Thyroid gland (tissue), 4 donors: ENCODE measurements around the gene GPR151. TPM values are rescaled to one million over a fixed set of nuclear protein-coding genes. Genes with fewer than 3 reads are reported as not detected.

ENCODE experiments used
- DNase-seq, 2 donors: peaks; one replicate each; pipeline ENCODE4 v3.0.0-alpha.2; 2019
- H3K27ac ChIP-seq, 3 donors: fragments of 200-600 bp; sonication (generic); 1 replicate in 2 of 3; 2 replicates in 1 of 3; pipeline ENCODE4 v1.5.1; 2016 to 2019; ENCODE audit warnings: mild to moderate bottlenecking in 1 of 3, moderate library complexity in 1 of 3
- H3K27me3 ChIP-seq: fragments of 200-600 bp; sonication (generic); one replicate; pipeline ENCODE4 v1.5.1; 2019
- H3K36me3 ChIP-seq, 2 donors: fragments of 200-600 bp; sonication (generic); one replicate each; pipeline ENCODE4 v1.5.1; 2016 to 2019
- H3K4me1 ChIP-seq, 2 donors: fragments of 200-600 bp; sonication (generic); one replicate each; pipeline ENCODE4 v1.5.1; 2017 to 2019
- H3K4me3 ChIP-seq, 3 donors: fragments of 200-600 bp; sonication (generic); replicated peaks in 1 of 3; 1 replicate in 2 of 3; 2 replicates in 1 of 3; pipeline ENCODE4 v1.5.1; 2016; ENCODE audit warnings: mild to moderate bottlenecking in 1 of 3
- H3K9me3 ChIP-seq: fragments of 200-600 bp; sonication (generic); one replicate; pipeline ENCODE4 v1.5.1; 2017
- POLR2A ChIP-seq, 2 donors: fragments of 450-650 bp; IDR thresholded peaks; one replicate each; pipeline ENCODE4 v1.6.1; 2017; ENCODE audit warnings: antibody characterized with exemption in 2 of 2, mild to moderate bottlenecking in 2 of 2, moderate library complexity in 1 of 2
- WGBS, 2 donors: methylation state at CpG; one replicate each; pipeline ENCODE4 v1.1.5; 2017; 5-methylcytosine and 5-hydroxymethylcytosine counted together
- intact Hi-C: fragments of 100-400 bp; cut with DNase I; formaldehyde crosslinking; loops from one replicate; pipeline ENCODE4 v1.15.1; 2023
- total RNA-seq, 4 donors: library from RNA; depleted of rRNA; stranded (reverse); fragments of >200 nt; gene quantifications; one replicate each; pipeline ENCODE4 v1.2.3, GENCODE V29; 2016
- TF ChIP-seq, protein P1 (sequence below), 6 experiments: fragments of 200-600 bp in 3 of 6; fragments of 450-650 bp in 3 of 6; sonication (generic) in 3 of 6; IDR thresholded peaks; one replicate each; pipeline ENCODE4 v1.5.1; 2016 to 2019; ENCODE audit warnings: antibody characterized with exemption in 6 of 6, mild to moderate bottlenecking in 2 of 6, inconsistent platforms in 1 of 6, moderate library complexity in 1 of 6

GPR151 gene
- total RNA-seq, 4 donors from 2014 or later = not detected

DNA sequence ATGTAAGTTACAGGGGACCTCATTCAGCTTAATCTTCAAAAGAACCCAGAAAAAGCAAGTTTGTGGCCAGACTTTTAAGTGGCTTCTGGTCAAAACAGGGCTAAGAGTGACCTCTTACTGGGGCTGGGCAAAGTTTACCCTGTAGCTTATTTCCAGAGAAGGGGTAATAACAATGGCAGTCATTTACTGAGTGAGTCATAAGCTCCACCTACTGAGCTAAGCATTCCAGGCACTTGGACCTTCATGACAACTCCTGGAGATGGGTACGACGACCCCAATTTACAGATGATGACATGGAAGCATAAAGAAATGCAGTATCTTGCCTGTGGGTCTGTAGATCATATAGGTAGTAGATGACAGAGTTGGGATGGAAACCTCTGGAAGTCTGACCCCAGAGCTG, 4.7 kb upstream of the GPR151 start:
- intact Hi-C loops = no loop called here
- TF ChIP-seq, protein P1, sequence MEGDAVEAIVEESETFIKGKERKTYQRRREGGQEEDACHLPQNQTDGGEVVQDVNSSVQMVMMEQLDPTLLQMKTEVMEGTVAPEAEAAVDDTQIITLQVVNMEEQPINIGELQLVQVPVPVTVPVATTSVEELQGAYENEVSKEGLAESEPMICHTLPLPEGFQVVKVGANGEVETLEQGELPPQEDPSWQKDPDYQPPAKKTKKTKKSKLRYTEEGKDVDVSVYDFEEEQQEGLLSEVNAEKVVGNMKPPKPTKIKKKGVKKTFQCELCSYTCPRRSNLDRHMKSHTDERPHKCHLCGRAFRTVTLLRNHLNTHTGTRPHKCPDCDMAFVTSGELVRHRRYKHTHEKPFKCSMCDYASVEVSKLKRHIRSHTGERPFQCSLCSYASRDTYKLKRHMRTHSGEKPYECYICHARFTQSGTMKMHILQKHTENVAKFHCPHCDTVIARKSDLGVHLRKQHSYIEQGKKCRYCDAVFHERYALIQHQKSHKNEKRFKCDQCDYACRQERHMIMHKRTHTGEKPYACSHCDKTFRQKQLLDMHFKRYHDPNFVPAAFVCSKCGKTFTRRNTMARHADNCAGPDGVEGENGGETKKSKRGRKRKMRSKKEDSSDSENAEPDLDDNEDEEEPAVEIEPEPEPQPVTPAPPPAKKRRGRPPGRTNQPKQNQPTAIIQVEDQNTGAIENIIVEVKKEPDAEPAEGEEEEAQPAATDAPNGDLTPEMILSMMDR (IDR thresholded peaks at IDR 0.05) = no peak
- no peak for TF ChIP-seq POLR2A (IDR thresholded peaks at IDR 0.05)
- no peaks in the 10 kb centered on the region for H3K27me3 ChIP-seq
- H3K4me3 ChIP-seq = no peak overlapping the region
- no peak for DNase-seq
- H3K27ac ChIP-seq = no peak overlapping the region
- no peaks in the 10 kb centered on the region for H3K9me3 ChIP-seq
- H3K4me1 ChIP-seq = no peaks in the 10 kb centered on the region
- 77 to 78% methylated on average over 2 of the region's 2 CpGs for WGBS, 2 donors
- H3K36me3 ChIP-seq = no peaks in the 10 kb centered on the region

- intact Hi-C loops = no loop called here
- Histone ChIP-seq H3K27ac (no peak overlapping the region), H3K9me3 (no peaks in the 10 kb centered on the region), H3K36me3 (no peaks in the 10 kb centered on the region), H3K27me3 (no peaks in the 10 kb centered on the region), H3K4me3 (no peak overlapping the region), H3K4me1 (no peaks in the 10 kb centered on the region)
- WGBS, 2 donors = 78 to 82% methylated on average over 2 of the region's 2 CpGs
- no peak for DNase-seq
- TF ChIP-seq, protein P1 (IDR thresholded peaks at IDR 0.05) = no peak
- TF ChIP-seq POLR2A (IDR thresholded peaks at IDR 0.05) = no peak
Observed at GRCh38 chr5:146519554-146519953, 3.6 kb upstream of the GPR151 start.

- Histone ChIP-seq H3K4me1 (no peaks in the 10 kb centered on the region), H3K36me3 (peaks cover 6 to 7% of the 10 kb centered on the region in 2 donors), H3K9me3 (no peaks in the 10 kb centered on the region), H3K27me3 (no peaks in the 10 kb centered on the region), H3K27ac (no peak overlapping the region), H3K4me3 (no peak overlapping the region)
- WGBS, 2 donors = 72 to 80% methylated on average over 10 of the region's 10 CpGs
- intact Hi-C loops = no loop called here
- no peak for DNase-seq
- no peak for TF ChIP-seq POLR2A (IDR thresholded peaks at IDR 0.05)
- TF ChIP-seq, protein P1 (IDR thresholded peaks at IDR 0.05) = no peak
Observed at GRCh38 chr5:146515473-146516150, 378 bp downstream of the GPR151 start.

- Histone ChIP-seq H3K27ac (no peak overlapping the region), H3K4me3 (no peak overlapping the region), H3K4me1 (no peaks in the 10 kb centered on the region), H3K27me3 (no peaks in the 10 kb centered on the region), H3K36me3 (peaks cover 16% of the 10 kb centered on the region in 2 donors), H3K9me3 (no peaks in the 10 kb centered on the region)
- no peak for DNase-seq
- TF ChIP-seq POLR2A (IDR thresholded peaks at IDR 0.05) = no peak
- TF ChIP-seq, protein P1 (IDR thresholded peaks at IDR 0.05) = no peak
- 80 to 89% methylated on average over 1 of the region's 1 CpG for WGBS, 2 donors
- intact Hi-C loops = no loop called here
Observed at GRCh38 chr5:146514575-146514974, 1.4 kb downstream of the GPR151 start.

DNA sequence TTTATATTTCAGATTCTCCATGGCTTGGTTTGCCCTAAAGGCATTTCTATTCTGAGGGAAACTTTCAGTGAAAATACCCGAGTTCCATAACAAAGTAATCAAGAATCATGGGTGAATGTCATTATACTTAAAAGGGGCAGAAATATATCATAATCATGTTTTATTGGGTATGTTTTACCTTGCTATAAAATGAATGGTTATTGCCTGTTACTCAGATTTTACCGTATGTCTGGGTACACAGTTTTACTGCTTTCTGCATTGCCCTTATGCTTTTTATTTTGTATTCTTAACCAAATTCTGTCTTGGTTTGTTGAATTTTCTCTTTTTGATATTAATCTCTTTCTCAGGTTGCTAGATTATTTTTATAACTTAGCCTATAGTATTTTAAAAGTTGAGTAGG, 2.5 kb downstream of the GPR151 start:
- Histone ChIP-seq H3K36me3 (peaks cover 19 to 25% of the 10 kb centered on the region in 2 donors), H3K4me1 (no peaks in the 10 kb centered on the region), H3K9me3 (no peaks in the 10 kb centered on the region), H3K27ac (no peak overlapping the region), H3K4me3 (no peak overlapping the region), H3K27me3 (no peaks in the 10 kb centered on the region)
- TF ChIP-seq, protein P1 (IDR thresholded peaks at IDR 0.05) = no peak
- no peak for TF ChIP-seq POLR2A (IDR thresholded peaks at IDR 0.05)
- 86 to 91% methylated on average over 2 of the region's 2 CpGs for WGBS, 2 donors
- DNase-seq = no peak
- intact Hi-C loops = no loop called here
